IPS DF 6.9 (cell line): ENCODE data around the gene OR7D4.
A peak's percentile ranks its signal among the peaks of the same experiment; 100 is the strongest.
"Not testable (repeated sequence)": the region's sequence is repeated elsewhere in the genome, so short reads cannot be mapped to it uniquely, and the experiment has no call there.

Experiments used
- DNase-seq: peaks from one replicate; pipeline ENCODE4 v3.0.0-alpha.2; 2013; ENCODE audit warnings: low read depth, low spot score
- H3K27ac ChIP-seq: one replicate; pipeline ENCODE4 v1.5.1; 2013; ENCODE audit warnings: low read length, control low read depth
- H3K27me3 ChIP-seq: 2 replicates; pipeline ENCODE4 v1.6.1; 2013; ENCODE audit warnings: mild to moderate bottlenecking, low read length; ENCODE audit not compliant: control insufficient read depth, insufficient read depth
- H3K36me3 ChIP-seq: 2 replicates; pipeline ENCODE4 v1.6.1; 2013; ENCODE audit warnings: low read length; ENCODE audit not compliant: control insufficient read depth, insufficient read depth
- H3K4me1 ChIP-seq: 2 replicates; pipeline ENCODE4 v1.6.1; 2013; ENCODE audit warnings: low read length; ENCODE audit not compliant: control insufficient read depth, insufficient read depth
- H3K4me3 ChIP-seq: 2 replicates; pipeline ENCODE4 v1.5.1; 2013; ENCODE audit warnings: mild to moderate bottlenecking, low read length
- H3K9me3 ChIP-seq: 2 replicates; pipeline ENCODE4 v1.6.1; 2013; ENCODE audit warnings: low read length, inconsistent platforms; ENCODE audit not compliant: control insufficient read depth, insufficient read depth
- WGBS: extraction: QIAGEN DNeasy Blood & Tissue Kit; methylation state at CpG from one replicate; pipeline ENCODE4 v1.1.7; 2013; ENCODE audit warnings: mixed read lengths, missing lambda C conversion rate; ENCODE audit not compliant: insufficient read length, insufficient coverage; 5-methylcytosine and 5-hydroxymethylcytosine counted together

OR7D4 gene

GRCh38 chr19:9219489-9219888 lies at the start of gene OR7D4:
Gene OR7D4 (minus strand): TSS chr19:9219589. CDS start chr19:9214837, 4,752 bp downstream.
- H3K4me3 ChIP-seq, result no peak within 1 kb of the TSS
- DNase-seq, result no peak
- no peaks in the 10 kb centered on the region for H3K27me3 ChIP-seq
- no peaks in the 10 kb centered on the region for H3K36me3 ChIP-seq
- H3K27ac ChIP-seq, result no peak within 1 kb of the TSS
- H3K4me1 ChIP-seq, result no peaks in the 10 kb centered on the region
- WGBS, result no CpG with 5 or more reads among the region's 3 CpGs
- H3K9me3 ChIP-seq, result peaks cover 7% of the 10 kb centered on the region

GRCh38 chr19:9251236-9251635 lies 31.8 kb upstream of the OR7D4 start:
- DNase-seq, result no peak

GRCh38 chr19:9250630-9251029 lies 31.2 kb upstream of the OR7D4 start, which contains the start of gene OR7E24:
Gene OR7E24 (plus strand): TSS chr19:9250930. CDS start chr19:9251044, 114 bp downstream.
- Histone ChIP-seq H3K9me3 (peaks cover 3% of the 10 kb centered on the region; the same call in 1 of the 2 replicates), H3K27me3 (no peaks in the 10 kb centered on the region), H3K4me1 (no peaks in the 10 kb centered on the region), H3K4me3 (no peak within 1 kb of the TSS), H3K27ac (no peak within 1 kb of the TSS), H3K36me3 (no peaks in the 10 kb centered on the region)
- DNase-seq, result no peak
- WGBS, result no CpG with 5 or more reads among the region's 1 CpG

More at GRCh38 chr19:9251236-9251635, 31.8 kb upstream of the OR7D4 start:
- H3K9me3 ChIP-seq, result peaks cover 3% of the 10 kb centered on the region; the same call in 1 of the 2 replicates
- H3K4me1 ChIP-seq, result no peaks in the 10 kb centered on the region
- no peak overlapping the region for H3K4me3 ChIP-seq
- H3K36me3 ChIP-seq, result no peaks in the 10 kb centered on the region
- WGBS, result no CpG with 5 or more reads among the region's 5 CpGs
- no peak overlapping the region for H3K27ac ChIP-seq
- no peaks in the 10 kb centered on the region for H3K27me3 ChIP-seq

- Histone ChIP-seq H3K4me3 (no peak overlapping the region), H3K27ac (no peak overlapping the region), H3K4me1 (no peaks in the 10 kb centered on the region), H3K27me3 (no peaks in the 10 kb centered on the region), H3K36me3 (no peaks in the 10 kb centered on the region), H3K9me3 (no peaks in the 10 kb centered on the region)
- no CpG with 5 or more reads among the region's 13 CpGs for WGBS
- DNase-seq, result peak; percentile 29
These were observed 13.8 kb downstream of the OR7D4 start for GRCh38 chr19:9205501-9206113.

GRCh38 chr19:9198044-9198443 lies 21.3 kb downstream of the OR7D4 start:
- not testable (repeated sequence) for H3K27me3 ChIP-seq, H3K4me1 ChIP-seq

GRCh38 chr19:9189535-9189934 lies 29.9 kb downstream of the OR7D4 start:
- Histone ChIP-seq H3K36me3 (no peaks in the 10 kb centered on the region), H3K27me3 (no peaks in the 10 kb centered on the region), H3K4me3 (no peak overlapping the region), H3K9me3 (no peaks in the 10 kb centered on the region), H3K27ac (no peak overlapping the region), H3K4me1 (no peaks in the 10 kb centered on the region)
- no CpG with 5 or more reads among the region's 7 CpGs for WGBS
- no peak for DNase-seq

More at GRCh38 chr19:9198044-9198443, 21.3 kb downstream of the OR7D4 start:
- not testable (repeated sequence) for H3K36me3 ChIP-seq, H3K9me3 ChIP-seq, DNase-seq, H3K4me3 ChIP-seq, H3K27ac ChIP-seq
- no CpG with 5 or more reads among the region's 2 CpGs for WGBS

- Histone ChIP-seq H3K36me3 (no peaks in the 10 kb centered on the region), H3K27me3 (no peaks in the 10 kb centered on the region), H3K4me1 (no peaks in the 10 kb centered on the region), H3K9me3 (no peaks in the 10 kb centered on the region), H3K27ac (no peak overlapping the region), H3K4me3 (no peak overlapping the region)
- WGBS, result no CpG with 5 or more reads among the region's 6 CpGs
- DNase-seq, result no peak
These were observed 32.2 kb downstream of the OR7D4 start for GRCh38 chr19:9187191-9187590.

GRCh38 chr19:9183000-9183399 lies 36.4 kb downstream of the OR7D4 start:
- no CpG with 5 or more reads among the region's 17 CpGs for WGBS

GRCh38 chr19:9178901-9179300 lies 40.5 kb downstream of the OR7D4 start, which contains the start of gene OR7D2:
Gene OR7D2 (plus strand): TSS chr19:9178979. CDS start chr19:9185782, 6,803 bp downstream.
- Histone ChIP-seq H3K4me3 (no peak within 1 kb of the TSS), H3K9me3 (no peaks in the 10 kb centered on the region; the same call in 1 of the 2 replicates), H3K36me3 (no peaks in the 10 kb centered on the region), H3K27ac (no peak within 1 kb of the TSS), H3K4me1 (no peaks in the 10 kb centered on the region), H3K27me3 (no peaks in the 10 kb centered on the region)
- no peak for DNase-seq
- no CpG with 5 or more reads among the region's 4 CpGs for WGBS

More at GRCh38 chr19:9183000-9183399, 36.4 kb downstream of the OR7D4 start:
- no peak for DNase-seq
- Histone ChIP-seq H3K27me3 (no peaks in the 10 kb centered on the region), H3K27ac (no peak overlapping the region), H3K9me3 (no peaks in the 10 kb centered on the region), H3K36me3 (no peaks in the 10 kb centered on the region), H3K4me1 (no peaks in the 10 kb centered on the region), H3K4me3 (no peak overlapping the region)

GRCh38 chr19:9175326-9175725 lies 44.1 kb downstream of the OR7D4 start:
- no peaks in the 10 kb centered on the region; the same call in 1 of the 2 replicates for H3K9me3 ChIP-seq
- no peaks in the 10 kb centered on the region for H3K27me3 ChIP-seq
- H3K4me3 ChIP-seq, result no peak overlapping the region
- no CpG with 5 or more reads among the region's 5 CpGs for WGBS
- DNase-seq, result no peak
- H3K4me1 ChIP-seq, result no peaks in the 10 kb centered on the region
- no peaks in the 10 kb centered on the region for H3K36me3 ChIP-seq
- H3K27ac ChIP-seq, result no peak overlapping the region
